GM23338 (cell line): ENCODE data around the gene FRMD4A.

Experiments used
- CTCF ChIP-seq, 2 experiments: fragments of 200-600 bp in 1 of 2; sonication (generic) in 1 of 2; conservative IDR thresholded peaks; 2 replicates each; pipeline versions ENCODE4 v1.5.1 to v1.6.1; 2016 to 2017; ENCODE audit warnings: antibody characterized with exemption in 2 of 2, low read depth in 2 of 2, mild to moderate bottlenecking in 2 of 2, moderate library complexity in 1 of 2
- EZH2phosphoT487 ChIP-seq: fragments of 200-600 bp; sonication (generic); IDR thresholded peaks from one replicate; pipeline ENCODE4 v1.8.1; 2018; ENCODE audit warnings: antibody characterized with exemption; ENCODE audit not compliant: unreplicated experiment
- POLR2AphosphoS5 ChIP-seq: IDR thresholded peaks from 2 replicates; pipeline ENCODE4 v1.6.1; 2016; ENCODE audit warnings: antibody characterized with exemption, low read depth
- REST ChIP-seq: IDR thresholded peaks from one replicate; pipeline ENCODE4 v1.6.1; 2018; ENCODE audit warnings: antibody characterized with exemption; ENCODE audit not compliant: unreplicated experiment

GRCh38 chr10:14208231-14208630, 122.5 kb downstream of the FRMD4A start:
- TF ChIP-seq CTCF (conservative IDR thresholded peaks at IDR 0.05; ENCODE audit: low read depth in 2 of 2) (no peak), REST (no peak), POLR2AphosphoS5 (no peak), EZH2phosphoT487 (no peak)
